ENCODE results near the gene FLYWCH1.

Gene FLYWCH1

GRCh38 chr16:2970563-2970962, 58.8 kb downstream of the FLYWCH1 start:
- DNase-seq, result no peak

- DNase-seq, result no peak
These were observed 59.6 kb downstream of the FLYWCH1 start for GRCh38 chr16:2971134-2971984.

GRCh38 chr16:2971985-2972784, 60.5 kb downstream of the FLYWCH1 start:
- no peak for DNase-seq

GRCh38 chr16:2973093-2973492, 61.4 kb downstream of the FLYWCH1 start:
- DNase-seq, result no peak

- no peak for DNase-seq
These were observed 62.0 kb downstream of the FLYWCH1 start for GRCh38 chr16:2973605-2974318.

- DNase-seq, result no peak
These were observed 62.8 kb downstream of the FLYWCH1 start for GRCh38 chr16:2974319-2975056.

GRCh38 chr16:2975161-2975795, 63.5 kb downstream of the FLYWCH1 start:
- no peak for DNase-seq

- DNase-seq, result no peak
These were observed 64.5 kb downstream of the FLYWCH1 start for GRCh38 chr16:2976201-2976600.

- no peak for DNase-seq
These were observed 64.9 kb downstream of the FLYWCH1 start for GRCh38 chr16:2976673-2977072.

- no peak for DNase-seq
These were observed 65.7 kb downstream of the FLYWCH1 start for GRCh38 chr16:2977440-2977839.

- no peak for DNase-seq
These were observed 68.0 kb downstream of the FLYWCH1 start for GRCh38 chr16:2979669-2980226.

GRCh38 chr16:2980227-2981176, 68.8 kb downstream of the FLYWCH1 start, which contains the start of gene PKMYT1:
Gene PKMYT1 (minus strand): TSS chr16:2980446. CDS start chr16:2979657, 789 bp downstream.
- peak; percentile 80 for DNase-seq

- no peak for DNase-seq
These were observed 69.6 kb downstream of the FLYWCH1 start for GRCh38 chr16:2981177-2981898.

- no peak for DNase-seq
These were observed 70.1 kb downstream of the FLYWCH1 start for GRCh38 chr16:2981899-2982250.

GRCh38 chr16:2982402-2982801, 70.7 kb downstream of the FLYWCH1 start:
- no peak for DNase-seq

GRCh38 chr16:2983706-2984136, 72.0 kb downstream of the FLYWCH1 start:
- peak; percentile 81 for DNase-seq

- DNase-seq, result no peak
These were observed 73.7 kb downstream of the FLYWCH1 start for GRCh38 chr16:2985462-2985861.

GRCh38 chr16:2985893-2986355, 74.2 kb downstream of the FLYWCH1 start:
- DNase-seq, result no peak

- no peak for DNase-seq
These were observed 75.0 kb downstream of the FLYWCH1 start for GRCh38 chr16:2986623-2987188.

All from NCI-H2227 treated with DMSO at 0.1 percent for 48 hours (cell line).